ENCODE results near the gene OTUD5. TPM values are rescaled to one million over a fixed set of nuclear protein-coding genes. Genes with fewer than 3 reads are reported as not detected.

Gene OTUD5, protein sequence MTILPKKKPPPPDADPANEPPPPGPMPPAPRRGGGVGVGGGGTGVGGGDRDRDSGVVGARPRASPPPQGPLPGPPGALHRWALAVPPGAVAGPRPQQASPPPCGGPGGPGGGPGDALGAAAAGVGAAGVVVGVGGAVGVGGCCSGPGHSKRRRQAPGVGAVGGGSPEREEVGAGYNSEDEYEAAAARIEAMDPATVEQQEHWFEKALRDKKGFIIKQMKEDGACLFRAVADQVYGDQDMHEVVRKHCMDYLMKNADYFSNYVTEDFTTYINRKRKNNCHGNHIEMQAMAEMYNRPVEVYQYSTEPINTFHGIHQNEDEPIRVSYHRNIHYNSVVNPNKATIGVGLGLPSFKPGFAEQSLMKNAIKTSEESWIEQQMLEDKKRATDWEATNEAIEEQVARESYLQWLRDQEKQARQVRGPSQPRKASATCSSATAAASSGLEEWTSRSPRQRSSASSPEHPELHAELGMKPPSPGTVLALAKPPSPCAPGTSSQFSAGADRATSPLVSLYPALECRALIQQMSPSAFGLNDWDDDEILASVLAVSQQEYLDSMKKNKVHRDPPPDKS
- 17.4 and 34.5 TPM in 2 replicates for total RNA-seq

DNA sequence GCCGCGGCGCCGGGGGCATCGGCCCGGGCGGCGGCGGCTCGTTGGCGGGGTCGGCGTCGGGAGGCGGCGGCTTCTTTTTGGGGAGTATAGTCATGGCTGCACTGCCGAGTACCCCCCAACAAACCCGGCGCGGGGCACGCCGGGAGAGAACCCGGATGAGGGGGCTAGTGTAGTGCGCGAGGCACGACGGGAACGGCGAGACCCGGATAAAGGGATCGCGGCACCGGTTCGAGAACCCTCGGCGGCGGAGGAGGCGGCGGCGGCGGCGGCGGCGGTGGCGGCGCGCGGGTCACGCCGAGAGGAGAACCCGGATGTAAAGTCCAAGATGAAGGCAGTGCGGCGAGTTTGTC lies at the start of gene OTUD5:
TSS of gene OTUD5 (minus strand) at position 131 of the 350 bp plus-strand sequence. CDS start at position 94, 37 bp downstream.

DNA sequence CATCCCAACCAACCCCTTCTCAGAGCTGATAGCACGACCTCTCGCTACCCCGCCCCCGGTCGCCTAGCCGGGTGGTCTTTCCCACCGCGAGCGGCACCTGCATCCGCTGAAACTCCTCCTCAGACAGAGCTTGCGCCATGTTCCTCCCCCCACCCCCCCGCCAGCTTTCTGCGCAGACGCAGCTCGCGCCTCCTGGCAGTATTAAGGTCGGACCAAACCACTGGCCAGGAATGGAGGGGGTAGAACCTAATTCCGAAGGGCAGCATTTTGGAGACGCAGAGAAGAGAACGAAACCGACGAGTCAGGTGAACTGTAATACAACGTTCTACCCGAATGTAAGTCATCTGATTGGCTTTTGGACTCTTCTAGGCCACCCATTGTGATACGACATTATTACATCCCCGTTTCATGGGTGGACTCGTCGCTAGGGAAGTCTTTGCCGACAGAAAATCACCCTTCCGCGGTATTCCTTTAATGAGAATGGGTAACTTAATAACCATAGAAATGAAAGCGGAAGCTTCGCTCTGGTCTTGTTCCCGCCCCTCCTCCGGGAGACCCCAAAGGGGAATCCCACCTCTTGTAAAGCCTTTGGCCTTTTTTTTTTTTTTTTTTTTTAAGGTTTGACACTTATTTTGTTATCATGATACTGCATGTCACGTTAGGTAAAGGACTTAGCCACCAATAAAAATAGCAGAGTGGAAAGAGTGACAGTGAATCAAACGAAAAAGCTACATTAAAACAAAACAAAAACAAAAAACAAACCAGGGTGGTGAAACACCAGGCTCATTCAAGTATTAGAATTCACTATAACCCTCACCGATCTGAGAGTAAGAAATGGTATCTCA lies 44.9 kb upstream of the OTUD5 start, which contains the start of gene GRIPAP1:
TSS of gene GRIPAP1 (minus strand) at position 174 of the 845 bp plus-strand sequence. CDS start at position 139, 35 bp downstream.

DNA sequence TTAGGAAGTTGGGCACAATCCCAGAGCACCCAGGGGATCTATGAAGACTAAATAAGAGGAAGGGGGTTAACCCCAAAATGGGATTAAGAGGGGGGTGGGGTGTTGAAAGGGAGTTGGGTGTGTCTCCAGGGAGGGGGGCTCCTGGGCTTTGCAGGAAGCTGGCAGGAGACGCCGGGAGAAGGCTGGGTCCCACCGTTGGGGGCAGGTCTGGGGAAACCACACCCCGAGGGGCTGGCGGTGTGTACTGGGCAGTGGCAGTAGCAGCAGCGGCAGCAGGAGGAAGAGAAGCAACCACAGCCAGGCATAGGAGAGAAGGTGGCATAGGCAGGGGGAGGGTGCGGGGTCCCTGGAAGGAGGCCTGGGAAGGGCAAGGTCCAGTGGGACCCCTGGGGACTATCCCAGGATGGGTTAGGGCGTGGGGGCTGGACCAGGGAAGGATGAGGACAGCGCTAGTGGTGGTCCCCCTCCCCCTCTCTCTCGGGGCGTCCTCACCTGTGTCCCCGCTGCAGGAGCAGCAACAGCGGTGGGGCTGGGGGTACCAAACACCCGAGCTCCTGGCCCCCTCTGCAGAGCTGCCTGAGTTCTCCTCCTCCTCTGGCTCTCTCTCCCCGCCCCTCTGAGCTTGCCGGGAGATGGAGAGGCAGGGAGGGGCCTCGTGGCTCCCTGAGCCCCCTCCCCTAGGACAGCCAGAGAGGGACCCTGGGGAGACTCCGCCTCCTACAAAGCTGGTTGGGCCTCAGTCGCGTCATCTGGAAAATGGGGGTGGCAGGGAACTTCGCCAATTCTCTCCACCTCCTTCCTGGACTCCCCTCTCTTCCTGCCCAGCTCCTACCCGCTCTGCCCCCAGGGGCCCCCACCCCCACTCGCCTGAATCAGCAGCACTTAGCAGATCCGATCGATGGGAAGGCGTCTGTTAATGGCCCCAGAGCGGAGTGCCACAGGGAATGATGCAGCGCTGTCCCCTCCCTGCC lies 14.1 kb upstream of the OTUD5 start, which contains the start of gene KCND1:
TSS of gene KCND1 (minus strand) at position 596 of the 971 bp plus-strand sequence. CDS start 1,573 bp downstream, outside the sequence.

DNA sequence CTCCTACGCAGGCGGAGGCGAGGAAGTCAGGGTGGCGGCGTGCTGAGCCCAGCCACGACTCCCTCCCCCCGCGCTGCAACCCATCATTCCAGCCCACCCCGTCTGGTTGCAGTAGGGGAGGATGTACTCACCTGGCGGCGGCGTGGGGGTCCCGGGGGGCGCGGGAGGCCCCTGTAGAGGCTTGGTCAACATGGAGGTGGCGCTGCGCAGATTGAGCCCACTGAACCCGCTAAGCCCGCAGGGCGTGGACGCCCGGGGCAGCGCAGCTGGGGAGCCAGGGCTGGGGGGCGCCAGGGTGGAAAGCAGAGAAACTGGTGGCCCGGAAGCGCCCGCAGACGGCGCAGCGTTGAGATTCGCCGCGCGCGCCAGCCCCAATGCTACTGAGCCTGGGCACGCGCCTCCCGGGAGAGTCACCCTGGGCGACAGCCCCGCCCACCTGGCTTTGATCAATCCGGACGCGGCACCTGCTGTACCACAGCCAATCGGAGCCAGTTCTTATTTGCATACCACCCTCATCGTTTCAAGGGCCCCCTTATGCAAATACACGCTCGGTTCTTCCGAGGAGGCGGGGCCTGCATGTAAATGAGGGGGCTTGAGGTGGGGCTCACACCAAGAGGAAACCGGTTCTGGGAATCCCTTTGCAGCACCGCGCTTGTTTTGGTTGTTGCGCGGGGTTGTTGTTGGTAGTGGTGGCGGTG lies 38.6 kb downstream of the OTUD5 start, which contains the start of gene PIM2:
TSS of gene PIM2 (minus strand) at position 382 of the 698 bp plus-strand sequence. CDS start at position 192, 190 bp downstream.

DNA sequence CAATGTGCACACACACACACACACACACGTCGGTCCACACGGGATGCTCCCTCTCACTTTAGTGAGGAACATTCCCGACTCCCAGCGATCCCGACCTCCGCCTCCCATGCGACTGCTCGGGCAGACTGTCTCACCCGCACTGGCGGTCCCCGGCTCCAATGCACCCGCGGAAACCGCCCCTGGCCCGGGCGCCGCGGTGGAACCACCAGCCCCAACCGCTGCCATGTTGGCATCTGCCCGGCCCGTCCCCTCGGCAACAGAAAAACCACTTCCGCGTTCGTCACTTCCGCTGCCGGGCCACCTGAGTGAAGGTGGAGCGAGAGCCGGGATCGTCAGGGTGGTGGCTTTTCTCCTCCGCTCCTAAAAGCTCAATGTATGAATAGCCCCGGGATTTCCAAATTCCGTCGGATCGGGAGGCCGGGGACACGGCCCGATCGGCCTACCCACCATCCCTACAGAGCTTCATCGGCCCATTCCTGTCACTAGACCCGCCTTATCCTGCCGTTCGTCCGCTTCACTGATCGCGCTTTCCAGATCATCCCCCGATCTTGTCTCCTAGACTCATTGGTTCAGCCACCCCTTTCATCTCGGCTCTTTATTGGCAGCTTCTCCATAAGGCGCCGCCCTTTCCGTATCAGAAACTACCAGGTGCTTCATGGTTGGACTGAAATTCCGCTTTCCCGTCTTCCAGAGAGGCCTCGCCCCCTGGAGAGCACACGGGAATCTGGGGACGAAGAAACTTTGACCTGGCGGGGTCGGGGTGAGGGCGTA lies 45.8 kb downstream of the OTUD5 start, which contains the start of gene SLC35A2:
TSS of gene SLC35A2 (minus strand) at position 235 of the 771 bp plus-strand sequence. CDS start at position 225, 10 bp downstream.

DNA sequence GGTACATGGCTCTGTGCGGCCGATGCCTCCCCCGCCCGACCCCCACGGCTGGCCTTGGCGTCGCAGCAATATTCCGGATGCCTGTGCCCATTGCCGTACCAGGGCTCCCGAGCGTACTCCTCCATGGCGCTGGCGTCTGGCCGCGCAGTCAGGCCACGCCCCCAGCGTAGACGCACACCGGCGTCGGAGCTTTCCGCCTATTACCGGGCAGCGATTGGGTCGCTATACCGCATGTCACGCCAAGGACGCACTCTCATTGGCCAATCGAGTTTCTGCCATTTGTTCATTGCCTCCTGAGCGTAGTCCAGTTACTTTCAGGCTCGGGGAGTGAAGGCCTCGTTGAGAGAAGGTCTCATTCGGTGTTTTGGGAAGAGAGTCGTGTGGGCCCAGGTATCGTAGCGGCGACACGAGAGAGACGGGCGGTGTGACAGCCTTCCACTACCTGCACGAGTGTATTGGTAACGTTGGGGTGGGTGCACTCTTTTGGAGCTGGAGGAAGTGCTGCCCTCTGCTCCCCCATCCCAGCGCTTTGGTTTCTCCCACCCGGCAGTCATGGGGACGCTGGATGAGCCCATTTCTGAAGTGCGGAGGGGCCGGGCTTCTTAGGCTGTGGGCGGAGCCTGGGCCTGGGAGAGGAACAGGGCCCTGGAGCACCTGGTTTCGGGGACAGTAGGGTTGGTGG lies 59.6 kb downstream of the OTUD5 start, which contains the start of the genes PQBP1 and TIMM17B:
TSS of gene PQBP1 (plus strand) at position 306 of the 682 bp plus-strand sequence. CDS start 580 bp downstream, outside the sequence.
TSS of gene TIMM17B (minus strand) at position 144 of the 682 bp plus-strand sequence. CDS start at position 125, 19 bp downstream.

Other genes starting within 250 kb of the OTUD5 start
- not detected in 2 replicates for gene GLOD5, start 195.9 kb downstream of the OTUD5 start, total RNA-seq
- gene GATA1, start 171.0 kb downstream of the OTUD5 start, total RNA-seq, result not detected in 2 replicates
- 35.2 and 41.4 TPM in 2 replicates for gene HDAC6, start 155.5 kb downstream of the OTUD5 start, total RNA-seq
- not detected in 2 replicates for gene ERAS, start 131.1 kb downstream of the OTUD5 start, total RNA-seq
- under 0.01 and 1.4 TPM in 2 replicates for gene PCSK1N, start 122.0 kb downstream of the OTUD5 start, total RNA-seq
- gene TIMM17B, start 59.8 kb downstream of the OTUD5 start, total RNA-seq, result 22.4 and 38.3 TPM in 2 replicates
- 65.6 and 131 TPM in 2 replicates for gene PQBP1, start 59.7 kb downstream of the OTUD5 start, total RNA-seq
- 18.8 and 26.4 TPM in 2 replicates for gene SLC35A2, start 46.0 kb downstream of the OTUD5 start, total RNA-seq
- gene PIM2, start 38.6 kb downstream of the OTUD5 start, total RNA-seq, result 5.9 and 6.5 TPM in 2 replicates
- under 0.01 and 0.93 TPM in 2 replicates for gene KCND1, start 14.2 kb upstream of the OTUD5 start, total RNA-seq
- 23.6 and 36.5 TPM in 2 replicates for gene GRIPAP1, start 44.7 kb upstream of the OTUD5 start, total RNA-seq
- gene TFE3, start 85.8 kb upstream of the OTUD5 start, total RNA-seq, result 17.4 and 37.9 TPM in 2 replicates
- gene CCDC120, start 101.4 kb upstream of the OTUD5 start, total RNA-seq, result 2.1 and 5.8 TPM in 2 replicates
- gene PRAF2, start 116.4 kb upstream of the OTUD5 start, total RNA-seq, result 2.1 and 5.4 TPM in 2 replicates
- 29.0 and 29.4 TPM in 2 replicates for gene WDR45, start 122.3 kb upstream of the OTUD5 start, total RNA-seq
- 22.9 and 29.0 TPM in 2 replicates for gene GPKOW, start 166.1 kb upstream of the OTUD5 start, total RNA-seq
- 2.3 and 2.7 TPM in 2 replicates for gene MAGIX, start 205.2 kb upstream of the OTUD5 start, total RNA-seq
- gene PLP2, start 214.3 kb upstream of the OTUD5 start, total RNA-seq, result 17.1 and 24.4 TPM in 2 replicates
- gene PRICKLE3, start 228.8 kb upstream of the OTUD5 start, total RNA-seq, result 19.5 and 38.1 TPM in 2 replicates
- gene SYP, start 242.6 kb upstream of the OTUD5 start, total RNA-seq, result under 0.01 TPM in 1 of 2 replicates, not detected in the other